ENCODE results near the gene EFNA1.

DNA sequence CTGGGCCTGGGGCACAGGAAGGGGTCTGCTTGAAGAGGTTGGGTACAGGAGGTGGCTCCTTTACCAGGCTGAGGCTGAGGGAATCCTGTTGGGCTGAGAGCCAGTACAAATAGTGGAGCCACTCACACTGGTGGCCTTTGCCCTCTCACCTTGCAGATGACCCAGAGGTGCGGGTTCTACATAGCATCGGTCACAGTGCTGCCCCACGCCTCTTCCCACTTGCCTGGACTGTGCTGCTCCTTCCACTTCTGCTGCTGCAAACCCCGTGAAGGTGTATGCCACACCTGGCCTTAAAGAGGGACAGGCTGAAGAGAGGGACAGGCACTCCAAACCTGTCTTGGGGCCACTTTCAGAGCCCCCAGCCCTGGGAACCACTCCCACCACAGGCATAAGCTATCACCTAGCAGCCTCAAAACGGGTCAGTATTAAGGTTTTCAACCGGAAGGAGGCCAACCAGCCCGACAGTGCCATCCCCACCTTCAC lies 6.2 kb downstream of the EFNA1 start:
- TF ChIP-seq EZH2phosphoT487 (IDR thresholded peaks at IDR 0.05; ENCODE audit: borderline replicate concordance, low read depth, low read length), result no peak
- TF ChIP-seq, protein P1, sequence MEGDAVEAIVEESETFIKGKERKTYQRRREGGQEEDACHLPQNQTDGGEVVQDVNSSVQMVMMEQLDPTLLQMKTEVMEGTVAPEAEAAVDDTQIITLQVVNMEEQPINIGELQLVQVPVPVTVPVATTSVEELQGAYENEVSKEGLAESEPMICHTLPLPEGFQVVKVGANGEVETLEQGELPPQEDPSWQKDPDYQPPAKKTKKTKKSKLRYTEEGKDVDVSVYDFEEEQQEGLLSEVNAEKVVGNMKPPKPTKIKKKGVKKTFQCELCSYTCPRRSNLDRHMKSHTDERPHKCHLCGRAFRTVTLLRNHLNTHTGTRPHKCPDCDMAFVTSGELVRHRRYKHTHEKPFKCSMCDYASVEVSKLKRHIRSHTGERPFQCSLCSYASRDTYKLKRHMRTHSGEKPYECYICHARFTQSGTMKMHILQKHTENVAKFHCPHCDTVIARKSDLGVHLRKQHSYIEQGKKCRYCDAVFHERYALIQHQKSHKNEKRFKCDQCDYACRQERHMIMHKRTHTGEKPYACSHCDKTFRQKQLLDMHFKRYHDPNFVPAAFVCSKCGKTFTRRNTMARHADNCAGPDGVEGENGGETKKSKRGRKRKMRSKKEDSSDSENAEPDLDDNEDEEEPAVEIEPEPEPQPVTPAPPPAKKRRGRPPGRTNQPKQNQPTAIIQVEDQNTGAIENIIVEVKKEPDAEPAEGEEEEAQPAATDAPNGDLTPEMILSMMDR (conservative IDR thresholded peaks at IDR 0.05; ENCODE audit: low read length), result no peak

Measured in OCI-LY7 (cell line).